A549 (cell line): ENCODE results near the gene PSMB5.

Source experiments
- CHD4 ChIP-seq: fragments of 200-600 bp; sonication (generic); IDR thresholded peaks from 2 replicates; pipeline ENCODE4 v1.6.1; 2016; ENCODE audit warnings: antibody characterized with exemption, mild to moderate bottlenecking, borderline replicate concordance
- CTCF ChIP-seq: fragments of >200 bp; sonication (Bioruptor Twin); formaldehyde crosslinking; IDR thresholded peaks from 3 replicates; pipeline ENCODE4 v1.5.1; 2016
- POLR2A ChIP-seq: IDR thresholded peaks from 2 replicates; pipeline ENCODE4 v1.6.1; 2012; ENCODE audit warnings: mild to moderate bottlenecking, low read length
- SMC3 ChIP-seq: fragments of >200 bp; sonication (Bioruptor Twin); formaldehyde crosslinking; IDR thresholded peaks from 3 replicates; pipeline ENCODE4 v1.6.1; 2018; ENCODE audit warnings: inconsistent platforms

GRCh38 chr14:23068789-23069412 is 34.2 kb upstream of the PSMB5 start:
- peak; percentile 99 for TF ChIP-seq CTCF
- TF ChIP-seq SMC3: peak; percentile 83
- no peak for TF ChIP-seq POLR2A
- no peak for TF ChIP-seq CHD4
